HL-60 (cell line): Measurements from ENCODE around the gene TIFAB.

Experiments used
- DNase-seq, 2 experiments: peaks; one replicate each; pipeline ENCODE4 v3.0.0-alpha.2; 2010 to 2020; ENCODE audit warnings: low read depth in 1 of 2, low spot score in 1 of 2
- H3K27ac ChIP-seq: fragments of 250-450 bp; sonication (Bioruptor Pico); replicated peaks from 2 replicates; pipeline ENCODE4 v1.5.1; 2020; ENCODE audit warnings: mild to moderate bottlenecking, moderate library complexity
- H3K27me3 ChIP-seq: fragments of 250-450 bp; sonication (Bioruptor Pico); 2 replicates; pipeline ENCODE4 v1.5.1; 2021; ENCODE audit warnings: mild to moderate bottlenecking, moderate library complexity; ENCODE audit not compliant: insufficient read depth, poor library complexity, severe bottlenecking
- H3K4me3 ChIP-seq: replicated peaks from 2 replicates; pipeline ENCODE4 v1.5.1; 2011; ENCODE audit warnings: mild to moderate bottlenecking, control low read depth, low read length; ENCODE audit not compliant: insufficient read depth
- GABPA ChIP-seq: IDR thresholded peaks from 2 replicates; pipeline ENCODE4 v1.6.1; 2012; ENCODE audit warnings: low read depth
- POLR2AphosphoS5 ChIP-seq: IDR thresholded peaks from 2 replicates; pipeline ENCODE4 v1.6.1; 2012; ENCODE audit warnings: low read depth
- SPI1 ChIP-seq: IDR thresholded peaks from 2 replicates; pipeline ENCODE4 v1.6.1; 2012; ENCODE audit warnings: low read depth, mild to moderate bottlenecking, borderline replicate concordance
- TF ChIP-seq, protein P1 (sequence below): IDR thresholded peaks from one replicate; pipeline ENCODE4 v1.5.1; 2011; ENCODE audit warnings: low read length, control low read depth, inconsistent platforms; ENCODE audit not compliant: insufficient read depth
- TF ChIP-seq, protein P2 (sequence below): IDR thresholded peaks from 2 replicates; pipeline ENCODE4 v1.6.1; 2012; ENCODE audit warnings: low read depth; ENCODE audit not compliant: insufficient replicate concordance

Gene TIFAB

DNA sequence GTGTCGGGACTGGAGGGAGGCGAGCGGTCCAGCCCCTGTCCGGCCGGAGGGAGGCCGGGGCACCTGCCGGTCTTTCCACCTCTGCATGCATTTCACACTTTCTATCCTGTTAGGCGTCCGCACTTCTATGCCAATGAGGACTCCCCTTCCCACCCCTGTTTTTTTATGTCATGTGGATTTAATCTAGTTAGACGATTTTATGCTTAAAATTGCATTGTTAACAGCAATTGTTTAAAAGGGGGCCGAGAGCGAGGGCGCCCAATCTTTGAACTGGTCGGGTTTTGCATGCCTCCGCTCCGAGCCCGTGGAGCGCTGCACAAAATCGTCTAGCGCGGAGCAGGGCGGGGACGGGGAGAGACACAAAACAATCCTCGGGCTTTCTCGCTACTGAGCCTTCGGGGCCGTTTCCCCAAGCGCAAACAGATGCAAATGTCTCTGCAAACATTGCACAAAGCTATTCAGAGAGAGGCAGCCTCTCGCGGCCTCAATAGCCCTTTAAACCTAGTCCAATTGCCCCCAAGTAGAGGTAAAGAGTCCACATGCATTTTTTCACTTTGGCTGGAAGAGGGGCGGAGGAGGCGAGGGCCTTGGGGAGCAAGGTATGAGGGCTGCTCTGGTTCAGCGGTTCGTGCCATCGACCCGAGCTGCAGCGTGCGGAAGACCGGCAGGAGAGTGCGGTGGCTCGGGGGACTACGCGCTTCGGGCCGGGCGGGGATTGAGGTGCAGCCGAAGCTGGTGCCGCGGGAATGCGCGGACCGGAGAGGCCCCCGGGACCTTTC lies 37.5 kb upstream of the TIFAB start:
- no peak for DNase-seq
- H3K4me3 ChIP-seq, result no peak overlapping the region
- TF ChIP-seq, protein P1, sequence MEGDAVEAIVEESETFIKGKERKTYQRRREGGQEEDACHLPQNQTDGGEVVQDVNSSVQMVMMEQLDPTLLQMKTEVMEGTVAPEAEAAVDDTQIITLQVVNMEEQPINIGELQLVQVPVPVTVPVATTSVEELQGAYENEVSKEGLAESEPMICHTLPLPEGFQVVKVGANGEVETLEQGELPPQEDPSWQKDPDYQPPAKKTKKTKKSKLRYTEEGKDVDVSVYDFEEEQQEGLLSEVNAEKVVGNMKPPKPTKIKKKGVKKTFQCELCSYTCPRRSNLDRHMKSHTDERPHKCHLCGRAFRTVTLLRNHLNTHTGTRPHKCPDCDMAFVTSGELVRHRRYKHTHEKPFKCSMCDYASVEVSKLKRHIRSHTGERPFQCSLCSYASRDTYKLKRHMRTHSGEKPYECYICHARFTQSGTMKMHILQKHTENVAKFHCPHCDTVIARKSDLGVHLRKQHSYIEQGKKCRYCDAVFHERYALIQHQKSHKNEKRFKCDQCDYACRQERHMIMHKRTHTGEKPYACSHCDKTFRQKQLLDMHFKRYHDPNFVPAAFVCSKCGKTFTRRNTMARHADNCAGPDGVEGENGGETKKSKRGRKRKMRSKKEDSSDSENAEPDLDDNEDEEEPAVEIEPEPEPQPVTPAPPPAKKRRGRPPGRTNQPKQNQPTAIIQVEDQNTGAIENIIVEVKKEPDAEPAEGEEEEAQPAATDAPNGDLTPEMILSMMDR, result no peak
- TF ChIP-seq SPI1, result no peak
- no peak overlapping the region for H3K27ac ChIP-seq
- no peaks in the 10 kb centered on the region for H3K27me3 ChIP-seq

DNA sequence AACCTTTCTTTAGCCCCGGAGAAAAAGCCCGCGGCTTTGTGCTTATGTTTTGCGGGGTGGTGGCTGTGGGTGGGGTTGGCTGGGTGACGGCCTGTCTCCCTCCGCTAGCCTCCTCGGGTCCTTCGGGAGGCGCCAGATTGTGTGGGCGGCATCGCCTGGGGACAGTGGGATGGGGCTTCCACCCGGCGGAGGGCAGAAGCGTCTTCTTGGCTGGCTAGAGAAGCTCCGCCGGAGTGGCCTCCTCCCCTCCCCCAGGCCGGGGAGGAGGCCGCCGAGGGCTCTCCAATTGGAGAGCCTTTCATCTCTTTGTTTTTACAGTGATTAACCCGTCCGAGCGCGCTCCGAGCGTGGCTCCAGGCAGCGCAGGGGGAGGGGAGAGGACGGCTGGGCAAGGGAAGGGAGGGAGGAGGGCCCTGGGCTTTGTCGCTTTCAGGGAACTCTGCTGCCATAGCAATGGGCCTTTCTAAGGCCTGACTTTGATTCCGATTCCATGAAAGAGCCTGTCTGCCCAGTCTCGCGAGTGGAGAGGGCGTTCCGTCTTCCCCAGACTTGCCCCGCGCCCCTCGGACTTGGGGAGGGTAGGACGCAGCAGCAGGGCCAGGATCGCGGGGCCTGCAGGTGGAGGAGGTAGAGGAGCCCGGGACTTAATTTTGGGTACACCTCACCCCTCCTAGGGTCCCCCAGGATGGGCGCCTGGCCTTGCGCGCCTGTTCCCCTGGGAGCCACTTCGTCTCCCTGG lies 36.7 kb upstream of the TIFAB start:
- Histone ChIP-seq H3K27me3 (no peaks in the 10 kb centered on the region), H3K4me3 (no peak overlapping the region), H3K27ac (no peak overlapping the region)
- no peak for TF ChIP-seq SPI1
- no peak for TF ChIP-seq POLR2AphosphoS5
- TF ChIP-seq, protein P1, result no peak
- TF ChIP-seq GABPA, result no peak
- no peak for DNase-seq

DNA sequence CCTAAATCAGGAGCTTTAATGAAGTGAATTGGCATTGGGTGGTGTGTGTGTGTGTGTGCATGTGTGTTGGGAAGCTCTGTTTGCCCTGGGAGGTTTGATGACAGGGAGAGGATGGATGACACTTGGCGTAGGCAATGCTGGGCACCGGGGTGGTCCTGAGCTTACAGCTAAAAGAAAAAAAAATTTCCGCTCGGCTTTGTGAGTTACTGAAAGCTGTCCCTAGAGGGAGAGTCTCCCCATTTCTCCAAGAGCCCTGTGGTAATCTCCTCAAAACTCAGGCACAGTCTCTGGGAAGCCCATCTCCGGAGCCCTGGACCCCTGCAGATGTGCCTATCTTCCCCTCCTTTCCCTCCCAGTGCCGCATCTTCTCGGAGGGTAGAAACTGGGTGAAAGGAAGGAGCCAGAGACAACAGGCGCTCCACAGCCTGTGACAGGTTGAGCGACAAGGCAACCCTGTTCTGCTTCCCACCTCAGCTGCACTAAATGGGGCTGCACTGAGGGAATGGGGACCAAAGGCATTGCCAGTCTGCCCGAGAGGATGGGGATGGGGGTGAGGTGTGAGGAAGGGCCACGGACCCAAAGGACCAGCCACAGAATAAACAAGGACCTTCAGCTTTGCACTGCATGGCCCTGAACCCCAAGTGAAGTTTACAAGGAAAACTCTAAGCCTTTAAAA lies 35.8 kb upstream of the TIFAB start:
- no peak for DNase-seq
- H3K27me3 ChIP-seq, result no peaks in the 10 kb centered on the region
- TF ChIP-seq, protein P1, result no peak

DNA sequence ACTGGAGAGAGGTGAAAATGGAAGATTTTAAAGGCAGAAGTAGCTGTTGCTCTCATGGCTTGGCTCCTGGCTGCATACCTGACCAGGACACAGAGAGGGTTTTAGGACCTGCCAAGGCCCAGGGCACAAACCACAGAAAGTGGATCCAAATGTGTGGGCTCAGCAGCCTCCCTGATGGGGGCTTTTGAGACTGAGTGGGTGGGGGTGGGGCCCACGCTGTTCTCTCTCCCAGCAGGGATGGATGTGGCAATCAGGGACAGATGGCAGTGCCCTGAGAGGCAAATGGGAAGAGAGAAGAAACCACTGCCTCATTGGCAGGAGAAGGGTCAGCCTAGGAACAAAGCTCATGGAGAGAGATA lies 34.9 kb upstream of the TIFAB start:
- no peaks in the 10 kb centered on the region for H3K27me3 ChIP-seq
- H3K27ac ChIP-seq, result no peak overlapping the region
- no peak for DNase-seq
- H3K4me3 ChIP-seq, result no peak overlapping the region
- TF ChIP-seq, protein P2, sequence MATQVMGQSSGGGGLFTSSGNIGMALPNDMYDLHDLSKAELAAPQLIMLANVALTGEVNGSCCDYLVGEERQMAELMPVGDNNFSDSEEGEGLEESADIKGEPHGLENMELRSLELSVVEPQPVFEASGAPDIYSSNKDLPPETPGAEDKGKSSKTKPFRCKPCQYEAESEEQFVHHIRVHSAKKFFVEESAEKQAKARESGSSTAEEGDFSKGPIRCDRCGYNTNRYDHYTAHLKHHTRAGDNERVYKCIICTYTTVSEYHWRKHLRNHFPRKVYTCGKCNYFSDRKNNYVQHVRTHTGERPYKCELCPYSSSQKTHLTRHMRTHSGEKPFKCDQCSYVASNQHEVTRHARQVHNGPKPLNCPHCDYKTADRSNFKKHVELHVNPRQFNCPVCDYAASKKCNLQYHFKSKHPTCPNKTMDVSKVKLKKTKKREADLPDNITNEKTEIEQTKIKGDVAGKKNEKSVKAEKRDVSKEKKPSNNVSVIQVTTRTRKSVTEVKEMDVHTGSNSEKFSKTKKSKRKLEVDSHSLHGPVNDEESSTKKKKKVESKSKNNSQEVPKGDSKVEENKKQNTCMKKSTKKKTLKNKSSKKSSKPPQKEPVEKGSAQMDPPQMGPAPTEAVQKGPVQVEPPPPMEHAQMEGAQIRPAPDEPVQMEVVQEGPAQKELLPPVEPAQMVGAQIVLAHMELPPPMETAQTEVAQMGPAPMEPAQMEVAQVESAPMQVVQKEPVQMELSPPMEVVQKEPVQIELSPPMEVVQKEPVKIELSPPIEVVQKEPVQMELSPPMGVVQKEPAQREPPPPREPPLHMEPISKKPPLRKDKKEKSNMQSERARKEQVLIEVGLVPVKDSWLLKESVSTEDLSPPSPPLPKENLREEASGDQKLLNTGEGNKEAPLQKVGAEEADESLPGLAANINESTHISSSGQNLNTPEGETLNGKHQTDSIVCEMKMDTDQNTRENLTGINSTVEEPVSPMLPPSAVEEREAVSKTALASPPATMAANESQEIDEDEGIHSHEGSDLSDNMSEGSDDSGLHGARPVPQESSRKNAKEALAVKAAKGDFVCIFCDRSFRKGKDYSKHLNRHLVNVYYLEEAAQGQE, result no peak
- TF ChIP-seq, protein P1, result no peak
- TF ChIP-seq SPI1 (no peak), POLR2AphosphoS5 (no peak), GABPA (no peak)

More for the DNA sequence above, 35.8 kb upstream of the TIFAB start:
- no peak overlapping the region for H3K27ac ChIP-seq
- H3K4me3 ChIP-seq, result no peak overlapping the region
